ENCODE measurements around the gene UBE2H.

The UBE2H gene

DNA sequence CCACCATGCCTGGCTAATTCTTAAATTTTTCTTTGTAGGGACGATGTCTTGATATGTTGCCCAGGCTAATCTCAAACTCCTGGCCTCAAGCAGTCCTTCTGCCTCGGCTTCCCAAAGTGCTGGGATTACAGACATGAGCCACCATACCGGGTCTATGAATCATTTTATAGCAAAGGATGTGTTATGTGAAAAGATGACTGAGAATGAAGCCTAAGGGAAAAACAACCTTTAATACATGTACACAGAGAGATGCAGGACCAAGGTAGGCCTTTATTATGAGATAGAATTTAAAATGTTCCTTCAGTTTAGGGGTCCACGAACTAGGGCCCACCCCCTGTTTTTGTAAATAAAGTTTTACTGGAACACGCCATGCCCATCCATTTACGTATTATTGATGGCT is 41.0 kb downstream of the UBE2H start:
- no peak overlapping the region for H3K4me3 ChIP-seq (ENCODE audit: low read depth, low read length)
- no peak for DNase-seq (ENCODE audit: low read depth)
- TF ChIP-seq, protein P1, sequence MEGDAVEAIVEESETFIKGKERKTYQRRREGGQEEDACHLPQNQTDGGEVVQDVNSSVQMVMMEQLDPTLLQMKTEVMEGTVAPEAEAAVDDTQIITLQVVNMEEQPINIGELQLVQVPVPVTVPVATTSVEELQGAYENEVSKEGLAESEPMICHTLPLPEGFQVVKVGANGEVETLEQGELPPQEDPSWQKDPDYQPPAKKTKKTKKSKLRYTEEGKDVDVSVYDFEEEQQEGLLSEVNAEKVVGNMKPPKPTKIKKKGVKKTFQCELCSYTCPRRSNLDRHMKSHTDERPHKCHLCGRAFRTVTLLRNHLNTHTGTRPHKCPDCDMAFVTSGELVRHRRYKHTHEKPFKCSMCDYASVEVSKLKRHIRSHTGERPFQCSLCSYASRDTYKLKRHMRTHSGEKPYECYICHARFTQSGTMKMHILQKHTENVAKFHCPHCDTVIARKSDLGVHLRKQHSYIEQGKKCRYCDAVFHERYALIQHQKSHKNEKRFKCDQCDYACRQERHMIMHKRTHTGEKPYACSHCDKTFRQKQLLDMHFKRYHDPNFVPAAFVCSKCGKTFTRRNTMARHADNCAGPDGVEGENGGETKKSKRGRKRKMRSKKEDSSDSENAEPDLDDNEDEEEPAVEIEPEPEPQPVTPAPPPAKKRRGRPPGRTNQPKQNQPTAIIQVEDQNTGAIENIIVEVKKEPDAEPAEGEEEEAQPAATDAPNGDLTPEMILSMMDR (IDR thresholded peaks at IDR 0.05; ENCODE audit: control insufficient read depth, extremely low read depth, insufficient read depth) = no peak

DNA sequence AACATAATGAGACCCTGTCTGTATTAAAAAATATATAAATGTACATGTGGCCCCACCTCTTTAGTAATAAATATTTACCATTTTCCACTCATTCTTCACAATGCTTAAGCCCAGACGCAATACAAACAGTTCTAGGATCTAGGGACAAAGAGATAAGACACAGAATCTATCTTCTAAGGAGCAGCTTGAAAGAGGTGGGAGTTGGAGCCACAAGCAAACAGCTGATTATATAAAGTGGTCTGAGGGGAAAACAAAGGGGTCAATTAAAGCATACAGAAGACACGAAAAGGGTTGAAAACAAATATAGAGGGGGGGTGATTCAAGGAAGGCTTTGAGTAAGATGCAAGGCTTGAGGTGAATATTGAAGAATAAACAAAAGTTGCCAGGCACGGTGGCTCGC is 43.1 kb downstream of the UBE2H start:
- H3K4me3 ChIP-seq (ENCODE audit: low read depth, low read length) = no peak overlapping the region
- no peak for DNase-seq (ENCODE audit: low read depth)
- TF ChIP-seq, protein P1 (IDR thresholded peaks at IDR 0.05; ENCODE audit: control insufficient read depth, extremely low read depth, insufficient read depth) = no peak

DNA sequence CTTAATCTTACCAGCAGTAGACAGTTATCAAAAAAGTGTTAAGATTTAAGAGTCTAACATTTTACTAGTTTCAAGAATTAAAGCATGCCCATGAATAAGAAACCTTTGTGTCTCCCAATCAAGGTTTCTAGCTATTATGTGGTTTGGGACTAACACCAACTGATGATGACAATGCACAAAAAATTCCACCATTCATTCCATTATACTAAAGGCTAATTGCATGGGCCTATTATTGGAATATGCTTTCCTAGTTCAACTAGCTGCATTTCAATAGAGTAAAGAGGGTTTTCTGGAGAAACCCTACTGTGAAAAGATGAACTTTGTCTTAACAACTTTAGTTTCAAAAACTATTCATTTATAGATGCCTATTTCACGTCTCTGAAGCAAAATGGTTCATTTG is 44.6 kb downstream of the UBE2H start:
- H3K4me3 ChIP-seq (ENCODE audit: low read depth, low read length) = no peak overlapping the region
- DNase-seq (ENCODE audit: low read depth) = no peak
- TF ChIP-seq, protein P1 (IDR thresholded peaks at IDR 0.05; ENCODE audit: control insufficient read depth, extremely low read depth, insufficient read depth) = no peak

DNA sequence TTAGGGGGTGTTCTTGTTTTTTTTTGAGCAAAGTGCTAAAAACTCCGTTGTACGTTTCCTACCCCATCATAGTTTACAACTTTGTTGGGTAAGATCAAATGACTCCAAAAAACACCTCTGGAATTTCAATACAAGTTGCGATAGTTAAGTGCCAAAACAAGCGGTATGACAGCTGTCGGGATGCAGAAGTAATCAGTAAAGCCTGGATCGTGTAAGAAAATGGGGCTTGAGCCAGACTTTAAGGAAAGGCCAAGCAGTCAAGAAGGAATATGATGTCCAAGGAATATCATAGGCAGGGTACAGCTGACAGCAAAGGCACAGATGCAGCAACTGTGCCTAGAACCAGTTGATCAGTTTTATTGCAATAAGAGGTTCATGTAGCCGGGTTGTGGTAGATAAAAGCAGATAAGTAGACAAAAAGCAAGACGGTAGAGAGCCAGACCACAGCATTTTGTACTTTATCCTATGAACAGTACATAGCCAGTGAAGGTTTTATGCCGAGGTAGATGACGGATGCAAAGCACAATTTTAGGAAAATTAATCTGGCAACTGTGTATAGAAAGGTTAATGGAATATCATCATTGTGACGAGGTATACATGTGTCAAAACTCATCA is 45.5 kb downstream of the UBE2H start:
- TF ChIP-seq, protein P1 (IDR thresholded peaks at IDR 0.05; ENCODE audit: control insufficient read depth, extremely low read depth, insufficient read depth) = no peak
- DNase-seq (ENCODE audit: low read depth) = no peak
- no peak overlapping the region for H3K4me3 ChIP-seq (ENCODE audit: low read depth, low read length)

DNA sequence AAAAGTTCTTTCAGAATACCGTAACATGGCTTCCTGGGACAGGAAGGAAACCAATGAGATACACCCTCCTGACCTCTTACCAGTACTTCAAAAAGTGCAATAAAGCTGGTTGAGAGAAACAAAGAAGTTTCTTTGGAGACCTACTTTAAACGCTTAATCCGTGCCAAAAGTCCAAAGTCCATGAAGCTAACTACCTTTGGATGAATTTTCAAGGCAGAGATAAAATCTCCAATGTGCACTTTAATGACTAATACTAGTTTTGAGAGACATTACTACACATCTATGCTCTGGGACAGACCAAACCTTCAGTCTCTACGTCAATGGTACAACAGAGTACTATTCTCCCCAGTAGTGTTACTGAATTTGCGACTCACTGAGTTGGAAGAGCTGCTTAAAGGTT is 46.1 kb downstream of the UBE2H start:
- H3K4me3 ChIP-seq (ENCODE audit: low read depth, low read length) = no peak overlapping the region
- no peak for DNase-seq (ENCODE audit: low read depth)

DNA sequence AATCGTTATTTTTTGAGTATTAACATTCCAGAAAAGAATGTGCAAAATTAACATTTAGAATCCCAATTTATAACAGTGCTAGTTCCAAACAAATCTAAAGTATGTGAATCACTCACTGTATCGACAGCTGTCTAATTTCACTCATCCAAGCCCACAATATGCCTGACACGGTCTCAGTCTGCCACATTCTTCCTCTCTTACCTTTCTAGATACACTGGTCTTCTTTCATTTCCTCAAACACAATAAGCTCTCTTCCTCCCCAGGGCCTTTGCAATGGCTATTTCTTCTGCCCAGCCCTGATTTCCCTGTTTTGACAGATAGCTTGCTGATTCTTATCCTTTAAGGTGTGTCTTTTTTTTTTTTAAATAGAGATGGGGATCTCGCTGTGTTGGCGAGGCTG is 48.8 kb downstream of the UBE2H start:
- TF ChIP-seq, protein P1 (IDR thresholded peaks at IDR 0.05; ENCODE audit: control insufficient read depth, extremely low read depth, insufficient read depth) = no peak
- DNase-seq (ENCODE audit: low read depth) = no peak
- no peak overlapping the region for H3K4me3 ChIP-seq (ENCODE audit: low read depth, low read length)

More for the DNA sequence above, 46.1 kb downstream of the UBE2H start:
- TF ChIP-seq, protein P1 (IDR thresholded peaks at IDR 0.05; ENCODE audit: control insufficient read depth, extremely low read depth, insufficient read depth) = no peak

DNA sequence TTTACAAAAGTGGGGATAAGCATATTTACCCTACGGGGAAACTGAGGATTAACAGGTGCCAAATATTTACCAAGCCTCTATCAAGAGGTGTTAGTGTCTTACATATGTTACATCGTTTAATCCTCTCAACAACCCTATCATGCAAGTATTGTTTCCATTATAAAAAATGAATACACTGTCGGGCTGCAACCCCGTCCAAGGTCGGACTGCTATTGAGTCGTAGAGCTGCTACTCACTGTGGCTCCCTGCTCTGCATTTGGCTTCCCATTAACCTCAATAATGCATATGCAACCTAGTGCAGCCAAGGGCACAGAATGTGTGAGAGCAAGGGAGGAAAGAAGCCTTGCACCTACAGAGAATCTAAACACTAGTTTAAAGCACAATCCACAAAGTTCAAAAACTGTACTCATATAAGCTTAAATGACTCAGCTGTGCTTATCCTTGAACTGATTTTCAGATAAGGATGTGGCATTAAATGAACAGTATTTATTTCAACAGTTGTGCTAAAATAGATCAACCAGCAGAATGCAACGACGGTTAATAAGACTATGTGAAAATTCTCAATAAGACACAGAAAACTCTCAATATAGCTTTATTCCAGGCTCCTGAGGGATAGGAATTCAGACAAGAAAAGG is 49.9 kb downstream of the UBE2H start:
- no peak overlapping the region for H3K4me3 ChIP-seq (ENCODE audit: low read depth, low read length)
- DNase-seq (ENCODE audit: low read depth) = no peak
- TF ChIP-seq, protein P1 (IDR thresholded peaks at IDR 0.05; ENCODE audit: control insufficient read depth, extremely low read depth, insufficient read depth) = no peak
